HK-2 (cell line): Measurements from ENCODE around the gene ERC1.
A peak's percentile ranks its signal among the peaks of the same experiment; 100 is the strongest.
"Not testable (repeated sequence)": the region's sequence is repeated elsewhere in the genome, so short reads cannot be mapped to it uniquely, and the experiment has no call there.

Experiments
- DNase-seq: peaks from one replicate; pipeline ENCODE4 v3.0.0-alpha.2; 2018; ENCODE audit not compliant: unreplicated experiment

ERC1 gene

GRCh38 chr12:1185460-1186182 is 194.6 kb downstream of the ERC1 start:
- no peak for DNase-seq

- no peak for DNase-seq
These were observed 195.3 kb downstream of the ERC1 start for GRCh38 chr12:1186298-1186697.

DNA sequence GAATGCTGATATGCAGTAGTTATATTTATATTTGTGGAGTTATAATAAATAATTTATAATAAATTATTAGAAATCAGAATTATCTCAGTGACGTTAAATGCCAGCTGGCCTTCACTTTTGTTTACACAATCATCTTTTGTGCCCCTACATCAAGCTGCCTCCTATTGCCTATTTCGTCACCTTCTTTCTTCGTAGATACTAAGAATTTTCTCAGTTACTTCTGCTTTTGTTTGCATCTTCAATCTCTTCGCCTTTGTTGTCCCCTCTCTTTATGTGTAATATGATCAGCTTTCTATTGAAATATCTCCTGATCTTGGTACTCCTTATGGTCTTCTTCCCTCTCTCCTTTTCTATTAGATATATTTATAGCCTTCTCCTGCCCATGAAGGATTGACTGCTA is 197.0 kb downstream of the ERC1 start:
- DNase-seq = no peak

DNA sequence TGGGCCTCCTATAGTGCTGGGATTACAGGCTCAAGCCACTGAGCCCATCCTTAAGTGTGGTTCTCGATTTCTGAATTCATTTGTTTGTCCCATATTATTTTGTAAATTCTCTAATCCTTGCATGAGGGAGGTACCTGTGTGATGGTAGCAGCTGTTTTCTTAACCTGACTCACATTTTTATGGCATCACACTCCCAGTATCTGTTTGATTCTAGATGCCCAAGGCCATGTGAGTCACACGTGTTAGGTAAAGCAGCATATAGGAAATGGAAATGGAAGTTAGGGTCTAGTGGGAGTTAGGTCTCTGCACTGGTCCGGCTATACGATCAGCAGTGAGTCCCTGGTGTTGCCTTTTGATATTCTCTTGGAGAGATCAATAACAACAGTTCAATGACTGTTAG is 198.1 kb downstream of the ERC1 start:
- no peak for DNase-seq

- DNase-seq = no peak
These were observed 204.5 kb downstream of the ERC1 start for GRCh38 chr12:1195513-1195912.

DNA sequence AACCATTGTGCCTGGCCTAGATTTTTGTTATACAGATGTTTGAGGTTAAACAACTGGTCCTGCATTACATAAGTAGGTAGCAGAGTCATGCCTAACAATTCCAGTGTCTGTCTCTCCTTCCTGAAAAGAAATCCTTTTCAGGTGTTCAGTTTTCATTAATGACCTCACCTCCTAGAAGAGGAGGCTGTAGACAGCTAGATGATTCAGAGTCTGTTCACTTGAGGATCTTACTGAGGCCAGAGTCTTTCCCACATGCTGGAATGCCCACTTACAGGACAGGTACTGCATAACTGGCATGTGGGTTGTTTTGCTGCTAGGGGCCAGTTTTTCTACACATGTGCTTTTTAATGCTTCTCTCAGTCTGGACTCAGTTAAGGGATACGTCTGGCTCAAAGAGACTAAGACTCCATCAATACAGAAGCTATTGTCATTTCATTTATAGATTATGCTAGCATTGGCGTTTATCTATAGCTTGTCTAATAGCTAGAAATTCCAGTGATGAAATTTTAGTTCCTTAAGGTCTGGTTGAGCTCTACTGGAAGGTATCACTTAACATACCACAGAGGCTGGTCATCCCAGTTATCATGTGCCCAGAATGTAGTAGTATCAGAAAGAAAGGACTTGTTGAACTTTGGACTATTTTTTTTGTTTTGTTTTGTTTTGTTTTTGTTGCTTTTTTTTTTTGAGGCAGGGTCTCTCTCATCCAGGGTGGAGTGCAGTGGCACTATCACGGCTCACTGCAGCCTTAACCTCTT is 206.4 kb downstream of the ERC1 start:
- DNase-seq = peak; percentile 34

- not testable (repeated sequence) for DNase-seq
These were observed 207.8 kb downstream of the ERC1 start for GRCh38 chr12:1198854-1199253.

GRCh38 chr12:1199700-1200099 is 208.7 kb downstream of the ERC1 start:
- no peak for DNase-seq

DNA sequence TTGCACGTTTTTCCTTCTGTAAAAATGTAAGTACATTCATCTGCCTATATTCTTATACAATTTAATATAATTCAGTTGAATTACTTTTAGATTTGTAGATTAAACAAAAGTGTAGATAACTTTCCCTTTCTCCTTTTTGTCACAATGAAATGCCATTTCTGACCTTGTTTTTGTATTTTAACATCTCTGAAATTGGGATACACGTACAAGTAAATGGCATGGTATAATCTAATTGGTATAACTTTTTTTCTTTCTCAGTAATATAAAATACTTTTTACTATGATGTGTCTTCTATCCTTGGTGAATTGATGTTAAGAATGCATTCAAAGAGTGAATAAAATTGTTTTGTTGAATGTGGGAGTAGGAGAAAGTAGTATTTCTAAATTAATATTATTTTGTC is 210.0 kb downstream of the ERC1 start:
- no peak for DNase-seq

- no peak for DNase-seq
These were observed 210.9 kb downstream of the ERC1 start for GRCh38 chr12:1201886-1202285.

DNA sequence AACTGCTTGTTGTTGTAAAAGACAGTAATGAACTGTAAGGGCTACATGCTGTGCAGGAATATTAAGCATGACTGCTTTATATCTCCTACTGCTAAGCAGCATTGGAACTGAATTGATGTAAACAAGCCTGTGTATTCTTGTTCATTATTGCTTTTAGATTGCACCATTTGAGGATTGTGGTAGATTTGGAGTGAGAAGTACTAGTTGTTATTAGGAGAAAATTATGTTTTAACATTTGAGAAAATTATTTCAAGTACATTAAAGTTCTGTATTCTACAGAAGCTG is 212.7 kb downstream of the ERC1 start:
- DNase-seq = no peak

- DNase-seq = no peak
These were observed 213.6 kb downstream of the ERC1 start for GRCh38 chr12:1204581-1205121.

GRCh38 chr12:1205512-1206060 is 214.6 kb downstream of the ERC1 start:
- DNase-seq = no peak

DNA sequence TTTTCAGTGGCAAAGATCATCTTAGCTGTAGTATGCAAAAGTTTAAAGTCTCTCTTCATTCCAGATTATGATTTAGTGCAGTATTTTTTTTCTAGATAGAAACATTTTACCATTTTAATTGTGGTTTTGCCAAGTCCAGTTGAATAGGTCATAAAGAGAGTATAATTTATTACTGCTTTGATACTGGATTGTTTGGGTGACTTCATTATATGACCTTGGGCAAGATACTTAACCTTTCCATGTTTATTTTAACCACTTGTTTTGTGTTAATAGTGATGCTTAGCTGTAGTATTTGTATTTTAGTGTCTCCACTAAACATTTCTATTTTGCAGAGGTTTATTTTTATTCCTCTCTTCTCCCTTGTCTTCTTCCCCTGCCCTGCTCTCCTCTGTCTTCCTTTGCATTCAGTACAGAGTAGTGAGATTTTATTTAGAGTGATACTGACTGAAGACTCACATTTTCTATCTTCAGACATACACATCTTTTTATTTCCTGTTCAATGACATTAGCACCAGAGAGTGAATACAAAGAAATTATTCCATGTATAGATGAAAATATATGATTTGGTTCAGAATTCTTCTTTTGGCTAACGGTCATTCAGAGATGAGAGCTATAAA is 215.2 kb downstream of the ERC1 start:
- no peak for DNase-seq

DNA sequence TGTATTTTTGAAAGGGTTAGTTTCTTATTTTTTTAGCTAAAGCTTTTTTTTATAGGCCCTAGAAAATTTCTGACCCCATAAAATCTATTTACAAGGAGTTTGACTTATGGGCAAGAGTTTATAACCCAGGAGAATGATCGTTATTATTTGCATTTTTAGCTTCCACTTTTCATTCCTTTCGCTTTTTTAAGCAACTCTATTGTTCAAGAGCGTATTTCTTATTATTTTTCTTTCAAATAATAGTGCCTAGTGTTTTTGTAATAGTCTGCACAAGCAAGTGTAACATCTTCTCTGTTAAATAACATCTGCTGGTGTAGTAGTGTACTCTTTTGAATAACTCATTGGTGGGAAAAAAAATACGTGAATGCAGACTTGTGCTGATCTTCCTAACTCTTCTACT is 216.3 kb downstream of the ERC1 start:
- DNase-seq = no peak

DNA sequence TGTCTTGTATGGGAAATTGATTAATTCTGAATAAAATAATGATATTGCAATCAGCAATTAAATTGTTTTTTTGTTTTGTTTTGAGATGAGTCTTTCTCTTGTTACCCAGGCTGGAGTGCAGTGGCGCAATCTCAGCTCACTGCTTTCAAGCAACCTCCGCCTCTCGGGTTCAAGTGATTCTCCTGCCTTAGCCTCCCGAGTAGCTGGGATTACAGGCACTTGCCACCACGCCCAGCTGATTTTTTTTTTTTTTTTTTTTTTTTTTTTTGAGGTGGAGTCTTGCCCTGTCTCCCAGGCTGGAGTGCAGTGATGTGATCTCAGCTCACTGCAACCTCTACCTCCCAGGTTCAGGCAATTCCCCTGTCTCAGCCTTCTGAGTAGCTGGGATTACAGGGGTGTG is 217.7 kb downstream of the ERC1 start:
- DNase-seq = not testable (repeated sequence)

DNA sequence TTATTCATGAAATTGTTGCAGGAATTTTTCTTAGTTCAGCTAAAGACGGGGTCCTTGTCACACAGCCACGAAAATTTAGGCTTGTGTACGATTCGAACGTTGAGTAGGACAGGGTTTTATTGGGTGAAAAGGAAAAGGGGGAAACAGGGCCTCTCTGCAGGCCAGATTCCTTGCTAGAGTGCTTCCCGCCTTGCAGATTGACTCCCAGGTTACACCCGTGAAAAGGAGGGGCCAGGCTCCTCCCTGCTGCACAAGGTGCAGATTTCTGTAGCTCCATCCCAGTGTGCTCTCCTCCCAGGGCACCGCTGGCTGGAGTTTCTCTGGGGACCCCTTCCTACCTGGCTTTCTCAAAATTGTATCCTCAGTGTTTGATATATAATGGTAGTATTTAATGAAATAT is 221.5 kb downstream of the ERC1 start:
- DNase-seq = no peak

DNA sequence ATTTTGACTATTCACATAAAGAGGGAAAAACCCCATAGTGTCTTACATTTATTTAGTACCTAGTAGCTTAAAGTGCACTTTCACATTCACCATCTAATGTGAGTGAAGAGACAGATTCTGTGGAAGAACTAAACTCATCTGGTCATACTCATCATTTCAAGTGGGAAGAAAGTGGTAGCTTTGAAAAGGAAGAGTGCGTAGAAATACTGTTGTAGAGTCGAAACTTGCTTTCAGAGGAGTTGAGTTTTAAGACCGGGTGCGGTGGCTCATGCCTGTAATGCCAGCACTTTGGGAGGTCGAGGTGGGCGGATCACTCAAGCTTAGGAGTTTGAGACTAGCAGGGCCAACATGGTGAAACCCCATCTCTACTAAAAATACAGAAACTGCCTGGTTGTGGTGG is 222.2 kb downstream of the ERC1 start:
- no peak for DNase-seq

GRCh38 chr12:1213618-1214205 is 222.7 kb downstream of the ERC1 start:
- DNase-seq = no peak

DNA sequence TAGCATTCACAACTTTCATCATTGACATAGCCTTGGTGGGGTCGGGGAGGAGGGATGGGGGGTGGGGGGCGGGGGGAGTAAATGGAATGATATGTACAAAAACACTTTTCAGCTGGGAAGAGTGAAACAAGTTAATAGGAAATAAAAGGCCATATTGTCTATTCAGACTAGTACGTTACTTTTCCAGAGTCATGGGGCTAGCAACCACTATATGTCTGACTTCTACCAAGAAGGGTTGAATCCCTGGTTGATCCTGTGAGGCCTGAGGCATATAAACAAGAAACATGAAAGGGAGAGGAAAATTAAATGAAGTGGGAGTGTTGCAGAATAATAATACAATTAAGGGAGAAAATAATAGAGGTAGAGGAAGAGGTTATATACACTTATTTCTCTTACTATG is 225.5 kb downstream of the ERC1 start:
- no peak for DNase-seq

- DNase-seq = no peak
These were observed 226.3 kb downstream of the ERC1 start for GRCh38 chr12:1217191-1217949.

DNA sequence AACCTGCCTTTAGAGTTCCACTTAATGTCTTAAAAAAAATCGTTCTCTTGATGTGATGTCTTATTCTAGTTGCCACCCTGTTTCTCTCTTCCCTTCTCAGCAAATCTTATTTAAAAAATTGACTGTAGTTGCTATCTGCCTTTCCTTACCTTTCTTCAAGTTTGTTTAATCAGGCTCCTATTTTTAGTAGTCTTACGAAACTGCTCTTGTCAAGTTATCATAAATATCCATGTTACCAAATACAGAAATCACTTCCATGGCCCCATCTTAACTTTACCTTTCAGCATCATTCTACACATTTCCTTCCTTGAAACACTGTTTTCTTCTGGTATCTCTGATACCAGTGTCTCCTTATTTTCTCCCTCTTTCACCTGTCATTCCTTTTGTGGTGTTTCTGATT is 227.3 kb downstream of the ERC1 start:
- no peak for DNase-seq
